Keratinocyte (primary cell): Measurements from ENCODE around the gene BRAT1. TPM values are rescaled to one million over a fixed set of nuclear protein-coding genes. Genes with fewer than 3 reads are reported as not detected.

Experiments
- DNase-seq: peaks from one replicate; pipeline ENCODE4 v3.0.0-alpha.2; 2011; ENCODE audit warnings: low read depth, missing footprints, low spot score
- FAIRE-seq: peaks from 2 replicates; lab custom pipeline; 2011; peaks lifted over from hg19 to GRCh38; lab: Jason Lieb, UNC
- H2AFZ ChIP-seq: 2 replicates; pipeline ENCODE4 v1.6.0; 2012; ENCODE audit warnings: low read length, control low read depth, inconsistent platforms; ENCODE audit not compliant: control insufficient read depth
- H3K27ac ChIP-seq: 2 replicates; pipeline ENCODE4 v1.5.1; 2011; ENCODE audit warnings: low read length; ENCODE audit not compliant: control insufficient read depth, insufficient read depth
- H3K27me3 ChIP-seq: 3 replicates; pipeline ENCODE4 v1.6.0; 2011; ENCODE audit warnings: low read length; ENCODE audit not compliant: control insufficient read depth, insufficient read depth; ENCODE audit errors: extremely low read depth
- H3K36me3 ChIP-seq, 2 experiments: 2 replicates in 1 of 2; 3 replicates in 1 of 2; pipeline ENCODE4 v1.5.1; 2011; ENCODE audit warnings: low read length in 2 of 2, mild to moderate bottlenecking in 1 of 2; ENCODE audit not compliant: control insufficient read depth in 2 of 2, insufficient read depth in 2 of 2; ENCODE audit errors: extremely low read depth in 1 of 2
- H3K4me1 ChIP-seq: 3 replicates; pipeline ENCODE4 v1.5.1; 2011; ENCODE audit warnings: low read length; ENCODE audit not compliant: control insufficient read depth, insufficient read depth; ENCODE audit errors: extremely low read depth
- H3K4me2 ChIP-seq: 3 replicates; pipeline ENCODE4 v1.6.0; 2011; ENCODE audit warnings: low read depth, low read length; ENCODE audit not compliant: control insufficient read depth, insufficient read depth; ENCODE audit errors: extremely low read depth
- H3K4me3 ChIP-seq, 3 experiments: fragments of 200-600 bp in 1 of 3; sonication (generic) in 1 of 3; 2 replicates in 2 of 3; 3 replicates in 1 of 3; pipeline ENCODE4 v1.5.1; 2011 to 2016; ENCODE audit warnings: low read length in 3 of 3, mild to moderate bottlenecking in 3 of 3, control low read depth in 2 of 3, inconsistent platforms in 1 of 3, low read depth in 1 of 3, mixed read lengths in 1 of 3, mixed run types in 1 of 3, moderate library complexity in 1 of 3; ENCODE audit not compliant: control insufficient read depth in 2 of 3, insufficient read depth in 2 of 3; ENCODE audit errors: extremely low read depth in 1 of 3
- H3K79me2 ChIP-seq: 2 replicates; pipeline ENCODE4 v1.6.0; 2012; ENCODE audit warnings: low read length; ENCODE audit not compliant: control insufficient read depth, insufficient read depth
- H3K9ac ChIP-seq: 3 replicates; pipeline ENCODE4 v1.6.0; 2011; ENCODE audit warnings: low read length; ENCODE audit not compliant: control insufficient read depth, insufficient read depth; ENCODE audit errors: extremely low read depth
- H3K9me1 ChIP-seq: 3 replicates; pipeline ENCODE4 v1.6.0; 2011; ENCODE audit warnings: low read length; ENCODE audit not compliant: control insufficient read depth, insufficient read depth; ENCODE audit errors: extremely low read depth
- H3K9me3 ChIP-seq: 2 replicates; pipeline ENCODE4 v1.5.1; 2012; ENCODE audit warnings: low read depth, low read length; ENCODE audit not compliant: control insufficient read depth
- H4K20me1 ChIP-seq: 3 replicates; pipeline ENCODE4 v1.6.0; 2011; ENCODE audit warnings: low read length; ENCODE audit not compliant: control insufficient read depth, insufficient read depth; ENCODE audit errors: extremely low read depth
- EZH2 ChIP-seq: IDR thresholded peaks from one replicate; pipeline ENCODE4 v1.6.1; 2012; ENCODE audit warnings: inconsistent platforms, mild to moderate bottlenecking, low read length, moderate library complexity
- dilution Hi-C: fragments of 300-500 bp; cut with MboI; formaldehyde crosslinking; loops from one replicate; pipeline ENCODE4 v1.7.0; 2020; ENCODE audit warnings: low sequenced_read_pairs; ENCODE audit not compliant: extremely low pct_ligation_motif_present
- polyA plus RNA-seq, 5 experiments: library from polyadenylated mRNA; depleted of rRNA in 3 of 5; stranded (reverse) in 3 of 5; stranded (forward) in 1 of 5; unstranded in 1 of 5; fragments of >200 nt; gene quantifications; 1 replicate in 1 of 5; 2 replicates in 3 of 5; 3 replicates in 1 of 5; pipeline versions ENCODE4 v1.2.1 to v1.2.3, GENCODE V29; 2011 to 2012; ENCODE audit warnings: missing spikeins in 2 of 5, low read depth in 1 of 5, low replicate concordance in 1 of 5
- TF ChIP-seq, protein P1 (sequence below), 3 experiments: IDR thresholded peaks in 1 of 3; conservative IDR thresholded peaks in 1 of 3; optimal IDR thresholded peaks in 1 of 3; 2 replicates in 2 of 3; 3 replicates in 1 of 3; pipeline versions ENCODE3 to v1.5.1; 2011; ENCODE audit warnings: low read length in 3 of 3, mild to moderate bottlenecking in 3 of 3, moderate library complexity in 2 of 3, control low read depth in 1 of 3, inconsistent platforms in 1 of 3; ENCODE audit not compliant: insufficient read depth in 2 of 3; ENCODE audit errors: extremely low read depth in 1 of 3

Gene BRAT1
- polyA plus RNA-seq, 1 donor (not counting 4 experiments of a cell fraction or from before 2014, with no cell fraction given), result 6.4 TPM

DNA sequence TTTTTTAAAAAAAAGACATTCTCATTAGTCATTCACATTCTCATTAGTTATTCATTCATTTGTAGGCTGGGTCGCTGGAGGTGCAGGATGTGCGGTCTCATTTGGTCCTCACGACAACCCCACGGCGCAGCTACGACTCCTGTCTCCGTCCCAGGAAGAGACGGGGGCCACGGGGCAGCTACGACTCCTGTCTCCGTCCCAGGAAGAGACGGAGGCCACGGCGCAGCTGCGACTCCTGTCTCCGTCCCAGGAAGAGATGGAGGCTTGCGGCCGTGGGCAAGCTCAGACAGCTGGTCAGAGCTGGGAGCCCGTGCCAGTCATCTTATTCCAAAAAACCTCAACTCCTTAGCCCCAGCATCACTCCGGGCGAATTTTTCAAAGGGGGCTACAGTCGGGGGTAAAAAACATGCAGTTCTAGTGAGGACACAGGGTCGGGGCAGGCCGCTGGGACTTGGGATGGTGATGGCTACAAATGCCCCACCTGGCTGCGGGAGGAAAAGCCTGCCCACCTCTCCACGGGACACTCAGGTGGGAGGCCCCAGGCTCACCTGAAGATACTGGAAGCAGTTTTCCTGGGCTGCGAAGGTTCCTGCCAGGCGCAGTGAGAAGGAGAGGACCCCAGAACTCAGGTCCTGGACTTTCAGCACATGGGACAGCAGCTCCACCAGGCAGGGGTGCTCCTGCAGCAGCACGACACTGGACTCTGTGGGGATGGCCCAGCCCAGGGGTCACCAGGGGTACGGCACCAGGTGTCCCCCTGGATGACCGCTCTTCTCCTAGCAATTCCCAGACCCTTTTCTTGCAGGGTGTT is 8.3 kb downstream of the BRAT1 start:
- Histone ChIP-seq H3K4me2 (no peak overlapping the region), H2AFZ (no peak overlapping the region), H3K4me3 (no peak overlapping the region), H4K20me1 (no peaks in the 10 kb centered on the region), H3K27ac (no peak overlapping the region), H3K36me3 (peaks cover 15 to 22% of the 10 kb centered on the region in 2 experiments), H3K9me3 (no peaks in the 10 kb centered on the region), H3K27me3 (no peaks in the 10 kb centered on the region), H3K79me2 (peaks cover 3% of the 10 kb centered on the region), H3K9ac (no peak overlapping the region), H3K9me1 (no peaks in the 10 kb centered on the region), H3K4me1 (no peaks in the 10 kb centered on the region)
- TF ChIP-seq, protein P1, sequence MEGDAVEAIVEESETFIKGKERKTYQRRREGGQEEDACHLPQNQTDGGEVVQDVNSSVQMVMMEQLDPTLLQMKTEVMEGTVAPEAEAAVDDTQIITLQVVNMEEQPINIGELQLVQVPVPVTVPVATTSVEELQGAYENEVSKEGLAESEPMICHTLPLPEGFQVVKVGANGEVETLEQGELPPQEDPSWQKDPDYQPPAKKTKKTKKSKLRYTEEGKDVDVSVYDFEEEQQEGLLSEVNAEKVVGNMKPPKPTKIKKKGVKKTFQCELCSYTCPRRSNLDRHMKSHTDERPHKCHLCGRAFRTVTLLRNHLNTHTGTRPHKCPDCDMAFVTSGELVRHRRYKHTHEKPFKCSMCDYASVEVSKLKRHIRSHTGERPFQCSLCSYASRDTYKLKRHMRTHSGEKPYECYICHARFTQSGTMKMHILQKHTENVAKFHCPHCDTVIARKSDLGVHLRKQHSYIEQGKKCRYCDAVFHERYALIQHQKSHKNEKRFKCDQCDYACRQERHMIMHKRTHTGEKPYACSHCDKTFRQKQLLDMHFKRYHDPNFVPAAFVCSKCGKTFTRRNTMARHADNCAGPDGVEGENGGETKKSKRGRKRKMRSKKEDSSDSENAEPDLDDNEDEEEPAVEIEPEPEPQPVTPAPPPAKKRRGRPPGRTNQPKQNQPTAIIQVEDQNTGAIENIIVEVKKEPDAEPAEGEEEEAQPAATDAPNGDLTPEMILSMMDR (optimal IDR thresholded peaks at IDR 0.05 in 1 of 3, IDR thresholded peaks at IDR 0.05 in 1 of 3, conservative IDR thresholded peaks at IDR 0.05 in 1 of 3; ENCODE audit: extremely low read depth in 1 of 3, insufficient read depth in 2 of 3, low read length in 3 of 3), result no peak
- TF ChIP-seq EZH2, result no peak
- DNase-seq, result no peak
- FAIRE-seq, result no peak
- dilution Hi-C loops, result no loop called here

DNA sequence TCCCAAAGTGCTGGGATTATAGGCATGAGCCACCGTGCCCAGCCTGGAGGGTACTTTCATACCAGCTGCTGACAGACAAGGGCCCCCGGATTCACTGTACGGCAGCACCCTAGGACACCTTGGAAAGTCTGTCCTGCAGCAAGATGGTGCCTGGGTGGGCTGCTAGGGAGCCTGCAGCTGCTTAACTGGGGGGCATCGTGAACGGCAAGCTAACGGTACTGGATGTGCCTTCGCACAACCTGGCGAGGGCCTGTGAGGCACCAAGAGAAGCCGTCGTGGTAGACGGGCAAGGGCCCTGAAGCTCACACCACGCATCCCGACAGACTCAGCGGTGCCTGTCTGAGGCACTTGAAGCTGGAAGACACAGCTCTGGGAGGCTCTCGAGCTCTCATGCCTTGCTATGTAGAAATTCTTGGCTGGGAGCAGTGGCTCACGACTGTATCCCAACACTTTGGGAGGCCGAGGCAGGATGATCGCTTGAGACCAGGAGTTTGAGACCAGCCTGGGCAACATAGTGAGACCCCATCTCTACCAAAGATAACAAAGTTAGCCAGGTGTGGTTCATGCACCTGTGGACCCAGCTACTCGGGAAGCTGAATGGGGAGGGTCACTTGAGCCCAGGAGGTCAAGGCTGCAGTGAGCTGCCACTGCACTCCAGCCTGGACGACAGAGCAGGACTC is 9.4 kb downstream of the BRAT1 start:
- no peaks in the 10 kb centered on the region for H4K20me1 ChIP-seq
- no peak overlapping the region for H3K9ac ChIP-seq
- DNase-seq (no peak), FAIRE-seq (no peak)
- no peaks in the 10 kb centered on the region for H3K79me2 ChIP-seq
- H3K36me3 ChIP-seq, result peaks cover 15 to 20% of the 10 kb centered on the region in 2 experiments
- no peaks in the 10 kb centered on the region for H3K9me3 ChIP-seq
- H3K4me3 ChIP-seq, result no peak overlapping the region
- H3K4me1 ChIP-seq, result no peaks in the 10 kb centered on the region
- no peak overlapping the region for H3K4me2 ChIP-seq
- no peaks in the 10 kb centered on the region for H3K27me3 ChIP-seq
- dilution Hi-C loops, result no loop called here
- no peak overlapping the region for H2AFZ ChIP-seq
- TF ChIP-seq EZH2, result no peak
- TF ChIP-seq, protein P1 (optimal IDR thresholded peaks at IDR 0.05 in 1 of 3, IDR thresholded peaks at IDR 0.05 in 1 of 3, conservative IDR thresholded peaks at IDR 0.05 in 1 of 3; ENCODE audit: extremely low read depth in 1 of 3, insufficient read depth in 2 of 3, low read length in 3 of 3), result no peak
- no peak overlapping the region for H3K27ac ChIP-seq
- no peaks in the 10 kb centered on the region for H3K9me1 ChIP-seq
